Coronary artery (tissue), 2 donors: ENCODE data around the gene KIAA0586.
"Not testable (repeated sequence)": the region's sequence is repeated elsewhere in the genome, so short reads cannot be mapped to it uniquely, and the experiment has no call there.

ENCODE experiments used
- DNase-seq: peaks from one replicate; pipeline ENCODE4 v3.0.0-alpha.2; 2017; ENCODE audit warnings: low spot score
- H3K27ac ChIP-seq, 2 donors: fragments of 200-600 bp; sonication (generic); one replicate each; pipeline ENCODE4 v1.5.1; 2016 to 2019
- H3K4me3 ChIP-seq: fragments of 200-600 bp; sonication (generic); 2 replicates; pipeline ENCODE4 v1.5.1; 2016; ENCODE audit warnings: mild to moderate bottlenecking, moderate library complexity
- CTCF ChIP-seq: fragments of 200-600 bp; sonication (generic); IDR thresholded peaks from one replicate; pipeline ENCODE4 v1.5.1; 2019; ENCODE audit warnings: antibody characterized with exemption

The KIAA0586 gene

GRCh38 chr14:58464652-58465051 lies 37.1 kb downstream of the KIAA0586 start:
- TF ChIP-seq CTCF = no peak
- Histone ChIP-seq H3K4me3 (no peak overlapping the region), H3K27ac (no peak overlapping the region)
- DNase-seq = no peak

GRCh38 chr14:58465421-58465820 lies 37.9 kb downstream of the KIAA0586 start:
- no peak for TF ChIP-seq CTCF
- H3K27ac ChIP-seq = no peak overlapping the region
- DNase-seq = no peak

GRCh38 chr14:58466459-58466858 lies 38.9 kb downstream of the KIAA0586 start:
- Histone ChIP-seq H3K4me3 (no peak overlapping the region), H3K27ac (no peak overlapping the region)
- DNase-seq = no peak
- TF ChIP-seq CTCF = no peak

More at GRCh38 chr14:58465421-58465820, 37.9 kb downstream of the KIAA0586 start:
- no peak overlapping the region for H3K4me3 ChIP-seq

- Histone ChIP-seq H3K27ac (no peak overlapping the region), H3K4me3 (no peak overlapping the region)
- no peak for DNase-seq
- TF ChIP-seq CTCF = no peak
Observed at GRCh38 chr14:58467575-58467974, 40.1 kb downstream of the KIAA0586 start.

- no peak overlapping the region for H3K27ac ChIP-seq
- H3K4me3 ChIP-seq = no peak overlapping the region
- no peak for DNase-seq
- TF ChIP-seq CTCF = no peak
Observed at GRCh38 chr14:58469309-58469708, 41.8 kb downstream of the KIAA0586 start.

- DNase-seq = no peak
- Histone ChIP-seq H3K27ac (no peak overlapping the region), H3K4me3 (no peak overlapping the region)
- no peak for TF ChIP-seq CTCF
Observed at GRCh38 chr14:58476320-58476719, 48.8 kb downstream of the KIAA0586 start.

- no peak overlapping the region for H3K4me3 ChIP-seq
- DNase-seq = no peak
- no peak for TF ChIP-seq CTCF
- no peak overlapping the region for H3K27ac ChIP-seq
Observed at GRCh38 chr14:58477653-58478052, 50.1 kb downstream of the KIAA0586 start.

- not testable (repeated sequence) for H3K27ac ChIP-seq, DNase-seq, H3K4me3 ChIP-seq
Observed at GRCh38 chr14:58478329-58478728, 50.8 kb downstream of the KIAA0586 start.
